ENCODE results near the gene MC3R. TPM values are rescaled to one million over a fixed set of nuclear protein-coding genes. Genes with fewer than 3 reads are reported as not detected.

MC3R gene
- total and polyA plus RNA-seq, 2 of the 8 experiments (the other 6 are each of a cell fraction or from before 2014, with no cell fraction given): not detected

DNA sequence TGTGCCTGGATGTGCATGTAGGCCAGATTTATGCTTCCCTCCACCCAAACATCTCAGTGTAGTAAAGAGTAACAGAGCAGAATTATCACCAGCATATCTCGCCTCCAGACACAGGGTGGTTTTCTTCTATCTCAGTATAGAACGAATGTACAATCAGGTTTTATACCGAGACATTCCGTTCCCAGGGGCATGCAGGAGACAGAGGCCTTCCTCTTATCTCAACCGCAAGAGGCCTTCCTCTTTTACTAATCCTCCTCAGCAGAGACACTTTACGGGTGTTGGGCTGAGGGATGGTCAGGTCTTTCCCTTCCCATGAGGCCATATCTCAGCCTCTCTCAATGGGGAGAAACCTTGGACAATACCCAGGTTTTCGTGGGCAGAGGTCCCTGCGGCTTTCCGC is 36.4 kb upstream of the MC3R start:
- Histone ChIP-seq H2BK12ac (ENCODE audit: low read depth, low read length) (no peak overlapping the region), H3K4me1 (replicated peaks in 1 of 4; ENCODE audit: control insufficient read depth in 3 of 4, insufficient read depth in 4 of 4, low read length in 3 of 4) (no peaks in the 10 kb centered on the region), H3K56ac (replicated peaks; ENCODE audit: insufficient read length, low read depth, low read length) (no peak overlapping the region), H3K4me2 (ENCODE audit: insufficient read depth in 1 of 2, low read depth in 2 of 2, low read length in 2 of 2) (no peak overlapping the region), H3K9me3 (ENCODE audit: insufficient read depth in 2 of 2, low read depth in 1 of 2, low read length in 1 of 2) (peaks cover 35 to 75% of the 10 kb centered on the region in 2 experiments), H3K9ac (replicated peaks in 1 of 4; ENCODE audit: extremely low read depth in 1 of 4, low read depth in 3 of 4, low read length in 3 of 4) (no peak overlapping the region), H2BK15ac (ENCODE audit: low read length) (no peak overlapping the region), H3K23ac (ENCODE audit: insufficient read length) (no peak overlapping the region), H2BK5ac (ENCODE audit: low read depth, low read length) (no peak overlapping the region), H3K79me2 (ENCODE audit: control insufficient read depth in 1 of 2, insufficient read depth in 2 of 2, low read length in 2 of 2) (no peaks in the 10 kb centered on the region), H3K4me3 (ENCODE audit: extremely low read depth in 1 of 4, insufficient read depth in 2 of 4, low read depth in 3 of 4, low read length in 4 of 4) (no peak overlapping the region), H3K36me3 (ENCODE audit: control insufficient read depth in 2 of 4, insufficient read depth in 4 of 4, low read length in 3 of 4) (no peaks in the 10 kb centered on the region), H3K27me3 (replicated peaks in 1 of 4; ENCODE audit: control insufficient read depth in 3 of 4, extremely low read depth in 1 of 4, insufficient read depth in 3 of 4, low read length in 3 of 4) (no peaks in the 10 kb centered on the region; a peak in 1 of 7 replicates), H3K79me1 (ENCODE audit: low read depth, low read length) (no peaks in the 10 kb centered on the region), H4K5ac (ENCODE audit: insufficient read length, low read depth, low read length) (no peak overlapping the region), H4K8ac (ENCODE audit: extremely low read depth, insufficient read depth, low read length) (no peak overlapping the region; the same call in 1 of the 2 replicates), H2BK120ac (replicated peaks; ENCODE audit: low read depth, low read length) (no peak overlapping the region), H4K20me1 (replicated peaks in 1 of 2; ENCODE audit: control insufficient read depth in 1 of 2, insufficient read depth in 2 of 2, low read length in 2 of 2) (no peaks in the 10 kb centered on the region), H4K91ac (replicated peaks; ENCODE audit: insufficient read length, low read length) (no peak overlapping the region), H3K27ac (ENCODE audit: low read depth, low read length) (no peak overlapping the region), H3K23me2 (ENCODE audit: low read depth, low read length) (no peaks in the 10 kb centered on the region), H2AFZ (ENCODE audit: low read length) (no peak overlapping the region), H2BK20ac (ENCODE audit: low read length) (no peak overlapping the region), H3K4ac (replicated peaks; ENCODE audit: insufficient read length, low read depth, low read length) (no peak overlapping the region), H2AK5ac (ENCODE audit: low read depth, low read length) (no peak overlapping the region), H3K14ac (ENCODE audit: insufficient read length) (no peak overlapping the region), H3K18ac (ENCODE audit: extremely low read depth, low read length) (no peak overlapping the region)
- WGBS, 2 experiments (ENCODE audit: extremely low coverage in 1 of 2, insufficient coverage in 1 of 2, insufficient read length in 1 of 2, insufficient replicate concordance in 2 of 2, low coverage in 1 of 2, low lambda C conversion rate in 2 of 2, missing lambda C conversion rate in 1 of 2): 85% methylated on average over 8 of the region's 9 CpGs; no CpG with 5 or more reads in 1 of the 2 experiments
- POLR2A ChIA-PET (ENCODE audit: partially characterized antibody): no interaction called here
- FAIRE-seq (no peak), DNase-seq (ENCODE audit: low read depth in 1 of 2, low spot score in 2 of 2) (no peak)
- TF ChIP-seq SRF (IDR thresholded peaks at IDR 0.05; ENCODE audit: low read depth, low read length): no peak
- TF ChIP-seq BRCA1 (IDR thresholded peaks at IDR 0.05; ENCODE audit: low read depth, low read length): no peak
- TF ChIP-seq SUZ12 (IDR thresholded peaks at IDR 0.05; ENCODE audit: low read length): no peak
- TF ChIP-seq, protein P1, sequence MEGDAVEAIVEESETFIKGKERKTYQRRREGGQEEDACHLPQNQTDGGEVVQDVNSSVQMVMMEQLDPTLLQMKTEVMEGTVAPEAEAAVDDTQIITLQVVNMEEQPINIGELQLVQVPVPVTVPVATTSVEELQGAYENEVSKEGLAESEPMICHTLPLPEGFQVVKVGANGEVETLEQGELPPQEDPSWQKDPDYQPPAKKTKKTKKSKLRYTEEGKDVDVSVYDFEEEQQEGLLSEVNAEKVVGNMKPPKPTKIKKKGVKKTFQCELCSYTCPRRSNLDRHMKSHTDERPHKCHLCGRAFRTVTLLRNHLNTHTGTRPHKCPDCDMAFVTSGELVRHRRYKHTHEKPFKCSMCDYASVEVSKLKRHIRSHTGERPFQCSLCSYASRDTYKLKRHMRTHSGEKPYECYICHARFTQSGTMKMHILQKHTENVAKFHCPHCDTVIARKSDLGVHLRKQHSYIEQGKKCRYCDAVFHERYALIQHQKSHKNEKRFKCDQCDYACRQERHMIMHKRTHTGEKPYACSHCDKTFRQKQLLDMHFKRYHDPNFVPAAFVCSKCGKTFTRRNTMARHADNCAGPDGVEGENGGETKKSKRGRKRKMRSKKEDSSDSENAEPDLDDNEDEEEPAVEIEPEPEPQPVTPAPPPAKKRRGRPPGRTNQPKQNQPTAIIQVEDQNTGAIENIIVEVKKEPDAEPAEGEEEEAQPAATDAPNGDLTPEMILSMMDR (IDR thresholded peaks at IDR 0.05; ENCODE audit: control extremely low read depth in 1 of 3, insufficient read depth in 1 of 3, low read depth in 1 of 3, low read length in 3 of 3): no peak
- CTCF ChIA-PET (ENCODE audit: partially characterized antibody): no interaction called here
